GM18505 (cell line): ENCODE measurements around the gene MAGEB17.
"Not testable (repeated sequence)": the region's sequence is repeated elsewhere in the genome, so short reads cannot be mapped to it uniquely, and the experiment has no call there.

Source experiments
- ATAC-seq: cut with Tn5 transposase; IDR thresholded peaks from one replicate; pipeline ENCODE4 v1.9.1; 2021; ENCODE audit not compliant: unreplicated experiment
- POLR2A ChIP-seq: IDR thresholded peaks from 4 replicates; pipeline ENCODE4 v1.6.1; 2011; ENCODE audit warnings: borderline replicate concordance; ENCODE audit not compliant: insufficient read depth, insufficient read length; ENCODE audit errors: extremely low read depth

Gene MAGEB17

DNA sequence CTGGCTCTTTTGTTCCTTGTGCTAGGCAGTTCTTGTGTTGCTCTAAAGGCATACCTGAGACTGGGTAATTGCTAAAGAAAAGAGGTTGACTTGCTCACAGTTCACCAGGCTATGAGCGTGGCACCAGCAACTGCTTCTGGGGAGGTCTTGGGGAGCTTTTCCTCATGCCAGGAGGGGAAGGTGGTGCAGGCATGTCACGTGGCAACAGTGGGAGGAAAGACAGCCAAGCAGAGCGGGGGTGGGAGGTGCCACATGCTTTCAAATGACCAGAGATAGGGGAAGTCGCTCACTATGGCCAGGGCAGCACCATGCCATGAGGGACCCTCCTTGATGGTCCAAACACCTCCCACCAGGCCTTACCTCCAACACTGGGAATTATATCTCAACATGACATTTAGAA, 4.7 kb downstream of the MAGEB17 start:
- no peak for ATAC-seq
- no peak for TF ChIP-seq POLR2A

DNA sequence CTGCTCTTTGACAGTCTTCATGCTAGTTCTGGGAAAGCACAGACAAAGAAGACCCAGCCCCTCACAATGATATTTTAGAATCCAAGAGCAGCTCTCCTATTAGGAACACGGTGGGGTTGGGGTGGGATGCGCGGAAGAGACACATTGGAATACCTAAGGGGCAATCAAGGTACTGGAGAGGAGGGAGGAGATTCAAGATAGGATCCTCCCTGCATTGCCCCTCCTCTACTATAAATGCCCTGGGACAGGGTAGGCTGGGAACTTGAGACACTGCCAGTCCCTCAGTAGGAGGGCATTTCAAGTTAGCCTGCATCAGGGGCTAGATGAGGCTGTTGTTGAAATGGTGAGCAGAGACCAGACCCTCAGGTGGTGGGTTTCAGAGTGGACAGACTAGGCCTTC, 5.1 kb downstream of the MAGEB17 start:
- ATAC-seq: no peak
- TF ChIP-seq POLR2A: no peak

DNA sequence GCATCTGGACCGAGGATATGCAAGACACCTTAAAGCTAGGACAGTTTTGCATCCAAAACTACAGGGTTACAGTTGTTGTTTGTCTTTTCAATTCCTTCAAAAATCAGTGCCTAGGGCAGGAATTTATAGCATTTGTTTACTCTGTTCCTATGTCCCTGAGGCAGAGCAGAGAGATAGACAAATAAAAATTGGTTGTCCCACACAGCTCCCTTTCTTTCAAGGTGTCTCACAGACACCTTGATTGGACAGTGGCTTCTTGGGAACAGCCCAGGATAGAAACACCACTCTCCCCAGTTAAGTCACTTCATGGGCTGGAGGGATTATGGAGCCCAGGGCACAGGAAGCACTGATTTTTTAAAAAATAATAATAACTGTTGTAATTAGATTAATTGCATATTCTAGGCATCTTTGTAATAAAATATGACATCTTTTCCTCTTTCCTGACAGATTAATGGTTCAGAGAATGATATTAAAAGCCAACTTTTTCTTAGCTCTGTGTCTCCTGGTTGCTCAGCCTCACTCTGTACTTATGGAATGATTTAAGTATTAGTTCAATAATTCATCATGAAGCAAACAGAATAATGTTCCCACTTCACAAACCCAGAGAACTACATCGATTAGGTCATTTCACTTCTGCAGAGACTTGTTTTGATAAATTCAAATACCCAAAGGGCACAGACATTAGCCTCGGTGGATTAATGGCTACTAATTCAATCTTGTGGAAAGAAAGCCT, 8.2 kb downstream of the MAGEB17 start:
- ATAC-seq: no peak
- TF ChIP-seq POLR2A: no peak

DNA sequence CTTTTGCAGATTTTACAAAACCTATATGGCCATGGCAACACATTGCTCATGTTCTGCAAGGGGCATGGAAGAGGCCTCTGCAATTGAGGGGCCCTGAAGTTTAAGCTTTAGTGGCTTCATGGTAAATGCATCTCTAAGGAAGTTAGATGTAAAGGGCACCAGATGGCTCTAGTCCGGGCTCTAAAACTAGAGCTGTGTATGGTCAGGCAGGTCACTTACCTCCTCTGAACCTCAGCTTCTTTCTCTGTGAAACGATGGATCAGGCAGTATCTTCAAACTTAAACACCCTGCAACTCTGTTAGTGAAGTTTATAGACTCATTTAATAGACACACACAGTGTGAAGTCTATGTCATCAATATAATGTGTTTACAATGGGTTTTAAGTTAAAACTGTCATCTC, 10.0 kb downstream of the MAGEB17 start:
- ATAC-seq: no peak
- TF ChIP-seq POLR2A: no peak

DNA sequence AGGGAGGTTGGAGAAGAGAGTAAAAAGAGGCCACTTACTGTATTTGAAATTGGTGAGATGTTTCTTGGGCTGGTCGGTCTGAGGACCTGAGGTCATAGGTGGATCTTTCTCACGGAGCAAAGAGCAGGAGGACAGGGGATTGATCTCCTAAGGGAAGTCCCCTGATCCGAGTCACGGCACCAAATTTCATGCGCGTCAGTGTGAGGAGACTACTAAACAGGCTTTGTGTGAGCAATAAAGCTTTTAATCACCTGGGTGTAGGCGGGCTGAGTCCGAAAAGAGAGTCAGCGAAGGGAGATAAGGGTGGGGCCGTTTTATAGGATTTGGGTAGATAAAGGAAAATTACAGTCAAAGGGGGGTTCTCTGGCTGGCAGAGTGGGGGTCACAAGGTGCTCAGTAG, 16.6 kb downstream of the MAGEB17 start:
- ATAC-seq: not testable (repeated sequence)

DNA sequence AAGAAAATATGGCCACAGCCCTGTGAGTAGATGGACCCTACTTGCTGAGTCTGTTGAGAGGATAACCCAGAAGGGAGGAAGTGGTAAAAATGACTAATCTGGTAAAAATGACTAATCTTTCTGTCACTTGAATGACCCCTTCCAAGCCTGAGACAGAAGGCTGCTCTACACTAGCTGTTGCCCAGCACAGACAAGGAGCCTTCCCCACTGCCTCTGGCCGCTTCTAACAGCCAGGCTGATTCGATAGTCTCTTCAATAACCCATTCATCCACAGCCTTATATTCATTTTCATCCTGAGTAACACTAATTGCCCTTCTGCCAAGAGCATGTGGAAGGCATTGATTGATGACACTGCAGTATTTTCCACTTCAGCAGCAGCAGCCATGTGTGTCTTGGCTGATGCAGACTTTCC, 18.4 kb downstream of the MAGEB17 start:
- no peak for TF ChIP-seq POLR2A
- ATAC-seq: peak; percentile 92

DNA sequence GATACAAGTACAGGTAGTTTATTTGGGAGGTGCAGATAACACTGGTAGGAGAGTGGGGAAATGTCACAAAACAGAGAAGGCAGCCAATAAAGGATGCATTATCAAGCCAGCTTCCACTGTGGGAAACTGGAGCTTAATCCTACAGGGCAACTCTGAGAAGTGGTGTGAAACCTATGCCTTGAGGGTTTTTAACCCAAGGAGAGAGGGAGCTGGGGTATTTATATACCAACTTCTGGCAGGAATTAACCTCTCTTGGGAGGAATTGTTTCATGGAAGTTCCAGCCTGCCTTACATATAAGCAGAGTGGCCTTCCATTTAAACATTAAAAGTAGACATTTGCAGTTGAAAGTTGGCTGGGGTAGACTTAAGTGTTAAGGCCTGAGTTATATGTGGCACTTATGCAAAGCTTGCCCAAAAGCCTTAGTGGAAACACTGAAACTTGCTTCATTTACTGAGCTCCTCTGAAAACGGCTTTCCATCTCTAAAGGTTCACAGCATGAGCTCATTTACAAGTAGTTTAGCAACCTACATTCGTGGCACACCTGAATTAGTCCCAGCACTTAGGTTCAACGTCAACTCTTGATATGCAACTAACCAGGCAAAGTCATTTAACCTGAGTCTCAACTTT, 19.2 kb downstream of the MAGEB17 start:
- ATAC-seq: no peak
- no peak for TF ChIP-seq POLR2A

DNA sequence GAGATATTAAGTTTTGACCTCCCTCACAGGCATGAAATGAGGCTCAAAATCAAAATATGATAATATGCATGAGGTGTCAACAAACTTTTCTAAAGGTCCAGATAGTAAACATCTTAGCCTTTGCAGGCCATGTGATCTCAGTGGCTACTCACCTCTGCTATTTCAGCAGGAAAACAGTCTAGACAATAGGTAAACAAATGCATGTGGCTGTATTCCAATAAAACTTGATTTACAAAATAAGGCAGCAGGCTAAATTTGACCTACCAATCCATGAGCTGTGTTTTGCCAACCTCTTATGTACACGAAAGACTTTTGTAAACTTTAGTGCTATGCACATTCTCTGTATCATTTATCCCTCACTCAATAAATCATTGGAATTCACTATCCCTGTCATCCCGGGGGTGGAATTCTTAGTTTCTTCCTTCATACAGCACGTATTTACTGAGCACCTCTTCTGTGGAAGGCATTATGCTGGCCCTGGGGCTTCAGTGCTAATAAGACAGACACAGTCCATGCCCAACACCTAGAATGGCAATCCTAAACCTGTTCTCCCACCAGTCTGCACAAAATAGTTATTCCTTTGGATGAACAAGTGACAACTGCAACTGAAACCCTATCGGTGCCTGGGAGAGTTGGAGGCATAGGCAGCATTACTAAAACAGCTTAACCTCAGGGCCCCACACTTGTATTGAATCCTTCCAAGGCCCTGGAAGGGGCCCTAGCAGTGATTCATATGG, 19.9 kb downstream of the MAGEB17 start:
- no peak for TF ChIP-seq POLR2A
- no peak for ATAC-seq

DNA sequence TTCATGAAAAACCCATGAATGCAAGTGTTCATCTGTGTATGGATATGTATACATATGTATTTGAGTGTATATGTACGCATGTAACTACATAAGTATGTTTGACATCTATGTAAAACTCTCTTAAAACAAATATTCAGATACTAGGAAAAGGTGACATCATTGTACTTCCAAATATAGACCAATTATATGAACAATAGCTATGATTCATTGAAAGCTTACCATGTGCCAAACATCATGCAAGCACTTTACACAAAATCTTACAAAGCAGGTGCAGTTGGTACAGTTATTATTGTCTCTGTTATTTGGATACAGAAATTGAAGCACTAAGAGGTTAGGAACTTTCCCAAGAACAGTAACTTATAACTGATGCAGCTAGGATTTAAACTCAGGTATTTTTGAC, 21.4 kb downstream of the MAGEB17 start:
- ATAC-seq: no peak

DNA sequence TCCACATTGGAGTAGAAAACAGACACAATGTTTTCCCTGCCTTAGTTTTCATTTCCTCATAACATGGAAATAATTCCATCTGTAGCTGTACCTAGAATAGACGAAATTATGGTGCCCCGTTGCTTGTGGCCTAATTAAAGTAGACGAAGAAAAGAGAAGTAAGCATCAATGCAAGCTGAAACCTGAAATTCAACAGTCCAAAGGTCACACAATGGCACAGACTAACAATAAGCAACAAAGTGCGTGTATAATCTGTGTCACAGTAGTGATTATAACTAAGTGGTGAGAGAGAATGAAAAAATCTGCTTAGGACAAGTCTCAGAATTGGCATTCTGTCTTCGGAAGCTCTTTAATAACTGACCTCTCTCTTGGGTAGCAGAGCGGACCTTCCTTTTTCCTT, 24.3 kb downstream of the MAGEB17 start:
- no peak for ATAC-seq
- no peak for TF ChIP-seq POLR2A

More for the DNA sequence above, 21.4 kb downstream of the MAGEB17 start:
- no peak for TF ChIP-seq POLR2A

DNA sequence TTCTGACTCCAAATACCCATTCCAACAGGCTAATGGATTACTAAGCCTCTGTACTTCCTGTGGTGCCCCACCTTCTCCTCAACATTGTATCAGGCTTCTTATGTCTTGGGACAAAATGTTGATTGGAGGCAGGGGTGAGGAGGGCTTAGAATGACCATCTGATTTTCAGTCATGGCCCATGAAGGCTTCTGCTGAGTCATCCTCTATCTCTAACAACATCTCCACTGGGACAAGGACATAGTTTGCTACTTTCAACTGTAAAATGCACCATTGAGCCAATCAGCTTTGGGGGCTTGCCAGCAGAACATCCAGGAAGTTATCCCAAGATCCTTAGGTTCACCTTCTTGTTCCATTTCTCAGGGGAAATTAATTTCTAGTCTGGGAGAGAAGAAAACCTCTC, 29.5 kb downstream of the MAGEB17 start:
- TF ChIP-seq POLR2A: no peak
- ATAC-seq: no peak

DNA sequence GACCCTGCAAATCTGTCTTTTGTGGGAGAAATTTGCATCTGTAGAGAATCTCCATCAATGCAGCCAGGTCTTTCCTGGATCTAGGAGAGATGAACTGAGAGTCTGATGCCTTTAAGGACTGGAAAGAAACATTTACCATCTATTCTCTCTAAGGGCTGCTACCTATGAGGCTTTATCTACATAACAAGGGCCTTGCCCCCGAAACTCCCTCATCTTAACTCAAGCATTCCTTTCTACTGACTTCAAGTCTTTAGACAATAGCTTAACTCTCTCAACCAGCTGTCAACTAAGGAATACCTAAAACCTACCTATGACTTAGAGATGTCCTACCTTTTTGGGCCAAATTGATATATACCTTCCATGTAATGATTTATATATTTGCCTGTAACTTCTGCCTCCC, 32.1 kb downstream of the MAGEB17 start:
- ATAC-seq: no peak
- no peak for TF ChIP-seq POLR2A

DNA sequence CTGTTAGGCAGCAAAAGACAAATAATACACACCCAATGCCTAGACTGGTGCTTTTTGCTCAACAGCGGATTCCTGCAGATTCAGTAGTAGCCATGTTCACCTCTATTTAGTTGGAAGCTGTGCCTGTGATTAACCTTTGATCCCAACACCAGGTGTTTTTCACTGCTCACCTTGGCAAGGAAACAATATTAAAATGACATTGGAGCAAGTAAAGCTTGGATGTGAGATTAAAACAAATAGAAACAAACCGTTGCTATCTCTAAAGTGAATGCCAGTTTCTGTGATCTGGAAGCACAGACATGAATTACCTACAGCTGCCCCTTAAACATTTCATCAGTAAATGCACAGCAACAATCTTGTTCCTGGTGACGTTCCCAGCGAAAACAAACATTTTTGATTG, 35.7 kb downstream of the MAGEB17 start:
- ATAC-seq: no peak

DNA sequence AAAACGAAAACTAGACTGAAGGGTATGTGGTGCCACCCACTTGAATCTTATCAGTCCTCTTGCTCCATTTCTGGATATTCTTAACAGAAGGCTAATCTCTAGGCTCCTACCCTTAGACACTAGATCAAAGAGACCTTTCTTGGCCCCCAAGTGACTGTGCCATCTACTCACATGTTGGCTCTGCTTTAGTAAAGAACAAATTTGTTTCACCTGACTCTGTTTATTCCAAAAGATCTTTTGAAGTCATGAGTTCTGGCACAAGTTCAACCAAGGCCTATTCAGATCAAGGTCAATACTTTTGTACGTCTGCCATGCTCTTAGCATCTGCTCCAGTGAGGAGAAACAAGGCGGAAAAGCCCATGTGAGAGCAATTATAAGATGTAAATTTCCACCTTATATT, 37.3 kb downstream of the MAGEB17 start:
- ATAC-seq: no peak
- no peak for TF ChIP-seq POLR2A

More for the DNA sequence above, 35.7 kb downstream of the MAGEB17 start:
- no peak for TF ChIP-seq POLR2A
